ENCODE measurements around the gene CASZ1.

The CASZ1 gene

GRCh38 chr1:10633416-10633815, 163.0 kb downstream of the CASZ1 start:
- no peak for DNase-seq

DNA sequence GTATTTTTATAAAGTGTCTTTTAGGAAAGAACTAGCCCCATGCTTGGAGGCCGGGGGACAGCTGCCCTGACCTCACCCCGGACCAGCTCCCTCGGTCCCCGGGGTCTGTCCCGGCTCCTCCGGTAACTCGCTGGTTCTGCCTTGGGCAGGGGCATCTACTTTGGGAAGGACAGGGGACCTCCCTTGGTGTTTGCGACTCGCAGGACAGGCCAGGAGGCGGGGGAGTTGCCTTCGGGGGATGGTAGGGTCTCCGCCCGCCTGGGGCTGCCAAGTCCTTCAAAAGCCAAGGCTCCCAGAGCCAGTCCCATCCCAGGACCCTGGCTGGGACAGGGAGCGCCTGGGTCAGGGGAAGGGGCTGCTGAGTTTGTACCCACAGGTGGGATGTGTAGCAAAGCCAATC, 163.8 kb downstream of the CASZ1 start:
- DNase-seq = no peak

GRCh38 chr1:10631811-10632593, 164.4 kb downstream of the CASZ1 start:
- DNase-seq = no peak

DNA sequence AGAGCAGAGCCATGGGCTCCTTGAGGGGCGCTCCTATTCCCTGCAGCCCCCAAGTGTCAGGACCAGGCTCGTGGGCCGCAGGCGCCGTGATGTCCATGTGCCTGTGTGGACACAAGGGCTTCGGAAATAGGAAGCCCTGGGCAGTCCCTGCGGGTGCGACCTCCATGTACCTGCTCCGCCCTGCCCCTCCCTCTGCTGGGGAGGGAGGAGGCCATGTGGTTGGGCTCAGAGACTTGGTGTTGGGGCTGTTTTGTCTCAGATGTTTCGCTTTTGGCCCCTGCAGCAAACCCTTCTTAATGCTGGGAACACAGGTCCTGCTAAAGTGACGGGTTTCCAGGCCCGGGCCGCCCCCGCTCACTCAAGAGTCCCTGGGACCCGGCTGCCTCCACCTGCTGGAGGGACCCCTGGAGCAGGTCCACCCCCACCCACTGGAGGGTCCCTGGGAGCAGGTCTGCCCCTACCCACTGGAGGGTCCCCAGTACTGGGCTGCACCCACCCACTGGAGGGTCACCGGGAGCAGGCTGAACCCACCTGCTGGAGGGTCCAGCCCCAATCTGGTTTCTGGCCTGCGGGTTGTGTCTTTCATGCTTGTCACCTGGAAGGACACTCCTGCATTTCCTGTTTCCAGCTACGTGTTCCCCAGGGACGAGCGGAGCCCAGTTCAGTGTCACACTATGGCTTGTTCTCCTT, 165.2 kb downstream of the CASZ1 start:
- no peak for DNase-seq

DNA sequence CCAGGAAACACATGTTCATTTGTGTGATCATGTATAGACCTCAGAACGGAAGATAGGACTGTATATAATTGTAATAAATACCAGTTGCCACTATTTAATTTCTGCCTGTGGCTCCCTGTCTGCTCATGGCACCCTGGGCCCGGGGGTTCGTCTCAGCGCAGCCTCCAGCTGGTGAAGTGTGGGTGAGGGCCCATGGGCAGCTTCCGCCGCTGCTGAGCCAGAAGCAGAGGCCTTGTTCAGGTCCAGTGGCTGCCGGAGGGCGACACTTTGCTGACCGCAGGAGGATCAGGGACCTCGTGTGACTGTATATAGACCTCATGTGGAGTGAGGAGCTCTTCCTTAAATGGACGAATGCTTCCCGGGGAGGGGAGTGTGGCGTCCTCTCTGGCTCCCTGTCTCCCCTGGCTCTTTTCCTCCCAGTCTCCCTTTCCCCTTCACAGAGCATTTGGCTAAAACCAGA, 165.8 kb downstream of the CASZ1 start:
- DNase-seq = no peak

GRCh38 chr1:10629816-10630571, 166.5 kb downstream of the CASZ1 start:
- no peak for DNase-seq

DNA sequence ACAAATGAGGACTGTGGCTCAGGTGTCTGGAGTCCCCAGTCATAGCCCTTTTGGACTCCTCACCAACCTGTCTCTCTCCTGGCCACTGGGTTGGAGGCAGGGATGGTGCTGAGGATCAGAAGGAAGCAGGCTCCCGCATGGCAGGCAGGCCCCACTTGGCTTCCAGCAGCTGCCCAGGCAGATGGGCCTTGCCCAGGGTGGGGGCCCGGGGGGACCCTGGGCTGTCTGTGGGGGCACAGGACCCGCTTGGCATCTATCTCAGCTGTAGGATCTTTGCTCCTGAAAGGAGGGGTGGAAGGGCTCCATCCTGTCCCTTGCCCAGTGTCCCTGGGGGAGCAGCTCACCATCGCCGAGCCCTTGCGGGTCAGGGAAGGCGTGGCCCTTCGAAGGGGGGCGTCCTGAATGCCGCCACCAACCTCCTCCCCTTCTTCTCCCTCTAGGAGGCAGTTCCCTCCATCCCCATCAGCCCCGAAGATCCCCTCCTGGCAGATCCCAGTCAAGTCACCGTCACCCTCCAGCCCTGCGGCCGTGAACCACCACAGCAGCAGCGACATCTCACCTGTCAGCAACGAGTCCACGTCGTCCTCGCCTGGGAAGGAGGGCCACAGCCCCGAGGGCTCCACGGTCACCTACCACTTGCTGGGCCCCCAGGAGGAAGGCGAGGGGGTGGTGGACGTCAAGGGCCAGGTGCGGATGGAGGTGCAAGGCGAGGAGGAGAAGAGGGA, 167.2 kb downstream of the CASZ1 start:
- no peak for DNase-seq

- DNase-seq = no peak
Observed at GRCh38 chr1:10628685-10629084, 167.8 kb downstream of the CASZ1 start.

GRCh38 chr1:10626791-10627410, 169.5 kb downstream of the CASZ1 start:
- no peak for DNase-seq

DNA sequence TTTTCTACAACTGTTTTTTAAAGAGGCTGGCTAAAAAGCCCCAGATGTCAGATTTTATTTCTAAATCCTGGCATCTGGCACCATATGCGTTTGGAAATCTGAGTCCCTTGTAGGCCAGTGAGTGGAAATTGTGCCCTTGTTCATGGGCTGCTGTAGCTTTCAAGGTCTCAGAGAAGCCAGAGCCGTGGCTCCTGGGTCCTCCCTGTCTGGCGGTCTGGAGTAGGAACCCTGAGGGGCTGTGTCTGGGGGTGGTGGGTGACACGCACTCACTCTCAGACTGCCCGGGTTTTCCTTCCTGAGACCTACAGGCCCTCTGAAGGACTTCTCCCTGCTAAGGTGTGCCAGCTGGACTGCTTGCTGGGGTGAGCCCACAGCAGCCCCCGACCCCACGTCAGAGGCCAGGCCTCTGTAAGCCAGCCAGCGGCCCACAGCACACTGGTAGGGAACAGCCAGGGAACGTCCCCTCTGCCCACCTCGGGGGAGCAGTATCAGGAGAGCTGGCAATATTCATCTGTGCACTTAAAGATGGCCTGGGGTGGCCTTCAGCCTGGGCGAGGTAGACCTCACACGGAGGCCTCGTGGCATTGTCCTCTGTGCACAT, 170.2 kb downstream of the CASZ1 start:
- no peak for DNase-seq

DNA sequence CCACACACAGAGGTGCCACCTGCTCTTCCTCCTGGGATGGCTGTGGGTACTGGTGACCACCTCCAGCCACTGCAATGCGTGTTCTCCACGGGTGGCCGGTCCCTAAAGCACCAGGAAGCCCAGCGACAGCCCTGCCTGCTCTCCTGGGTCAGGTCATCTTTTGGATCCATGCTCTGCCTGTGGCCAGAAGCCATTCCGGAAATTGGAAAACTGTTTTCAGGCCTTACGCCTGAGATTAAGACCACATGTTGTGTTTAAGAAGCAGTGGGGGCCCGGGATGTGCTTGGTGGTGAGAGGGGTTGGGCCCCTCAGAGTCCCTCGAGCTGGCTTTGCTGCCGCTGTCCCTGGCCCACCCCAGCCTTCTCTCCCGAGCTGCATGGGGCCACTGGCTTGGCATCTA, 170.9 kb downstream of the CASZ1 start:
- DNase-seq = no peak

DNA sequence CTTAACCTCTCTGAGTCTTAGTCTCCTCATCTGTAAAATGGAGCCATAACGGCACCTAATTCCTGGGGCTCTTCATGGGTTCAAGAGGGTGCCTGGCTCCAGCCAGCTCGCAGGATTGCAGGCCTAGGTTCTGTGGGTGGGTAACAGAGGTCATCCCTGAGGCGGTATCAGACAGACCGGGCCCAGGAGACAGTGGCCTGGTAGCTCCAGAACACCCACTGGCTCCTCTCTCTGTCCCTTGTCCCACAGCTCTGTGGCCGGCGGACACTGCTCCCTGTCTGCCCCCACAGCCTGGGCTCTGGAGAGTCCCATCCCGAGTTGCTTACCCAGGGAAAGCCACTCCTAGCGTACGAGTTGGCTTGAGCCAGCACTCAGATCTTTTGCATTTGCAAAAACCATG, 171.4 kb downstream of the CASZ1 start:
- DNase-seq = no peak

DNA sequence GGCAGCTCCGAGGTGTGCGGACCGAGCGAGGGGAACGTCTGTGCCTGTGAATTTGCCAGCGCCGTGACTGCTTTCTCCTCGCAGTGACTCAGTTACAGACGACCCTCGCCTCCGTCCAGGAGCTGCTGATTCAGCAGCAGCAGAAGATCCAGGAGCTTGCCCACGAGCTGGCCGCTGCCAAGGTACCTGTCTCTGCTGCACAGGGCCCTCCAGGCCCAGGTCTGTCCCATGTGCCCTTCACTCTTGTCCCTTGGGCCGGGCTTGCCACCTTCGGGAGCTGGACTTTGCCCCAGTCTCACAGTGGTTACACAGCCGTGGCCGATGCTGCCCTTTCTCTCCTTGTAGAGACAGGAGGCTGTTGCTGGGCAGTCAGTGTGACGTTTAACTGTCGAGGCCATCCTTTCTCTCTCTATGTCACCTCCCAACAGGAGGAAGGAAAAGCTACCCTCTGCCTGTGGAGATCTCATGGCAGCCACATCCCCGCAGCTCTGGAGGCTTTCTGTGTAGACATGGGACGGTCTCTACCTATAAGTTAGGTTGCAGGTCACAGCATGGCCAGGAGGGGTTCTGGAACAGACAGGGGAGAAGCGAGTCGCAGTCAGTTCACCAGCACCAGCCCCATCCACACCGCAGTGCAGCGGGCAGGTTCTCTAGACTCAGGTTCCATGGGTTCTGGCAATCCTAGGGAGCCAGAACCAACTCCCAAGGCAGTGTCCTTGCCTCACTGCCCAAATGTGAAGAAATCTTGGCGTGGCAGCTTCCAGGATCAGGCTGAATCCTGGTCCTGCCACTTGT, 172.0 kb downstream of the CASZ1 start:
- no peak for DNase-seq

GRCh38 chr1:10623686-10624145, 172.7 kb downstream of the CASZ1 start:
- no peak for DNase-seq

DNA sequence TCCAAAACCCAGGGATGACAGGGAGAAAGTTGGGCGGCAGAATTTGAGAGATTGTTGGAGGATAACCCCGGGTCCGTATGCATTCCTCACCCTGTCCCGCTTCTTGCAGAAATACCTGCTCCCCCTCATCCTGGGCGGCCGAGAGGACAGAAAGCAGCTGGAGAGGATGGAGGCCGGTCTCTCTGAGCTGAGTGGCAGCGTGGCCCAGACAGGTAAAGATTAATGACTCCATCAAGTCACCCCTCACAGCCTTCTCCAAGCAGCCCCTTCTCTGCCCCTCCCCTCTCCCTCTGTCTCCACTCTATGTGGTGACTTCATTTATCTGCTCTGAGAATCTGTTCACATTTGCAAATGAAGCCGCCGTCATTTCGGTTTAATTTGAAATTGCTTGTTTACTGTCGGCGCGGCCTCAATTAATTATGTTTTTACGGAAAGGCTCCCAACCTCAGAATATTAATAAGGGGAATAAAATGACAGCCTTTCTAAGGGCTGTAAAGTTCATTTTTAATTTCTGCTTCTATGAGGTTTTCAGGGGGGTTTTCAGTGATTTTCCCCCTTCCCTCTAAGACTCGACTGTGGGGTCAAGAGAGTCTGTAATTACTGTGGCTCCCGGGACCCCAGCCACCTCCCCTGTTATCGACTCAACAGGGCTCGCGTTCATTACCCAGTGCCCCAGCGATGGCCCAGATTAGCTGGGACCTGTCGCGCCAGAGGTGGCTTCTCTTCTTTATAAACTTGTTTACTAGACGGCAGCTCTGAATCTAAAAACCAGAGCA, 173.3 kb downstream of the CASZ1 start:
- DNase-seq = no peak

- no peak for DNase-seq
Observed at GRCh38 chr1:10621906-10622305, 174.5 kb downstream of the CASZ1 start.

DNA sequence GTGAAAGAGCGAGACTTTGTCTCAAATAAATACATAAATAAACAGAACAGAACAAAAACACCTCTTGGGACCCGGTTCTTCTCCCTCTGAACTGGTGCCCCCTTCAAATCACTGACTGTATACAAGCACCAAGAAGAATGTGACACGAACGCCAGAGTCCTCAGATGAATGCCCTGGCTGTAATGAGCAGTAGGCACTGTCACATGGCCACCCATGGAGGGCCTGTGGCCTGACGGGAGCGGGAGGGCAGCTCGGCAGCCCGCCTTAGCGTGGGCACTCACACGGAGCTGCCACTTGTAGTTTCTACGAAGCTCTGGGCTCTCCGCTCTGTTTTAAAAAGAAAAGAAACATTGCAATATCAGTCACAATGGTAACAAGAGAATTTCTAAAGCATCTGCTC, 175.7 kb downstream of the CASZ1 start:
- no peak for DNase-seq

DNA sequence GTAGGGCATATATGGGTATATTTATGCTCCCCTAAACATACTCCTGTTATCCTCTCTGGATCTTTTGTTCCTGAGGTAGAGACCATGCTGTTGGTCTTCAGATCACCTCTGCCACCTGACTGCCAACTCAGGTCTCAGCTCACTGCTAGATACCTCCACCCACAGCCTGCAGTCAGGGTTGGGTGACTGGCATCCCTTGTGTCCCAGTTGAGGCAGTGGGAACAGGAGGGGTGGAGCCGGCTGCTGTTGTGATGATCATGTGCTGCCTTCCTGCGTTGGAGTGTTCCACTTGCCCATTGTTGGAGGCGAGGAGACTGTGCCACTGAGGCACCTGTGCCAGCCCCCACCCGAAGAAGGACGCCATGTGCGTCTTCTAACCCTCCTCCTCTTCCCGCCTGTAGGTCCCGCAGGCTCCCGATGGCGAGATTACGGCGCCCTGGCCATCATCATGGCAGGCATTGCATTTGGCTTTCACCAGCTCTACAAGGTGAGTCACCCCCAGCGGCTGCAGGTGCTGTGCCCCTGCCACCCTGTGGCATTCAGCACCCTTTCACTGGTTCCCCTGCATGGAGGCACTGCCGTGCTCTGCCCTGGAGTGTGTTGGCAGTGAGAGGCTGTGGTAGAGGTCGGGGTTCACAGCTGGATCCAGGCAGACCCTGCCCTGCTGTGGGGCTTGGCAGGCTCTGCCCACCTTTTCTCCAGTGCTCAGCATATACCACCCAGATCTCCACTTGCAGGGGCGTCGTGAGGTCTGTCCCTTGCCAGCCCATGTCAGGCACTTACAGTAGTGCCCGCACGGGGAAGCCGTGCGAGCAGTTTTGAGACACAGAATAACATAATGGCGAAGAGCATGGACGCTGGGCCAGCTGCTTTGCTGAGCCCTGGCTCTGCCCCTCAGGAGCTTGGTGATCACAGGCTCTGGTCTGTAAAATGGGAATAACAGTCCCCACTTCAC, 178.2 kb downstream of the CASZ1 start:
- DNase-seq = no peak

- DNase-seq = no peak
Observed at GRCh38 chr1:10617318-10617717, 179.1 kb downstream of the CASZ1 start.

Data from NCI-H1417 treated with DMSO at 0.1 percent for 48 hours (cell line).